Fibroblast of mammary gland (primary cell): ENCODE results near the gene SNTG2.

Experiments used
- DNase-seq: peaks from one replicate; pipeline ENCODE4 v3.0.0-alpha.2; 2010; ENCODE audit warnings: low read depth
- H3K4me3 ChIP-seq: 2 replicates; pipeline ENCODE4 v1.5.1; 2011; ENCODE audit warnings: low read depth, mild to moderate bottlenecking, low read length, moderate library complexity; ENCODE audit not compliant: control insufficient read depth
- CTCF ChIP-seq: conservative IDR thresholded peaks from 2 replicates; pipeline ENCODE4 v1.5.1; 2011; ENCODE audit warnings: low read depth, low read length, inconsistent platforms; ENCODE audit not compliant: control insufficient read depth, insufficient read depth

SNTG2 gene

GRCh38 chr2:1234731-1235308, 284.2 kb downstream of the SNTG2 start:
- TF ChIP-seq CTCF, result no peak
- DNase-seq, result no peak
- no peak overlapping the region for H3K4me3 ChIP-seq

GRCh38 chr2:1235806-1236205, 285.2 kb downstream of the SNTG2 start:
- no peak for DNase-seq
- no peak for TF ChIP-seq CTCF

GRCh38 chr2:1236606-1237005, 286.0 kb downstream of the SNTG2 start:
- no peak for TF ChIP-seq CTCF
- DNase-seq, result no peak
- H3K4me3 ChIP-seq, result no peak overlapping the region

More at GRCh38 chr2:1235806-1236205, 285.2 kb downstream of the SNTG2 start:
- H3K4me3 ChIP-seq, result no peak overlapping the region

- no peak for TF ChIP-seq CTCF
- H3K4me3 ChIP-seq, result no peak overlapping the region
- DNase-seq, result no peak
Measured at GRCh38 chr2:1237783-1238182, 287.1 kb downstream of the SNTG2 start.

- no peak for TF ChIP-seq CTCF
- H3K4me3 ChIP-seq, result no peak overlapping the region
Measured at GRCh38 chr2:1238598-1239138, 288.0 kb downstream of the SNTG2 start.

GRCh38 chr2:1245193-1245592, 294.5 kb downstream of the SNTG2 start:
- DNase-seq, result no peak
- TF ChIP-seq CTCF, result no peak
- no peak overlapping the region for H3K4me3 ChIP-seq

More at GRCh38 chr2:1238598-1239138, 288.0 kb downstream of the SNTG2 start:
- no peak for DNase-seq
